H1 (cell line): Measurements from ENCODE around the gene CIAO3. TPM values are rescaled to one million over a fixed set of nuclear protein-coding genes. Genes with fewer than 3 reads are reported as not detected.

Experiments used
- CHD1 ChIP-seq: IDR thresholded peaks from 2 replicates; pipeline ENCODE4 v1.6.1; 2012; ENCODE audit warnings: low read depth, low read length, improper control_type of control experiment
- GABPA ChIP-seq: IDR thresholded peaks from 2 replicates; pipeline ENCODE4 v1.6.1; 2011; ENCODE audit warnings: mild to moderate bottlenecking, low read length, moderate library complexity, borderline replicate concordance; ENCODE audit not compliant: insufficient read depth
- KDM5A ChIP-seq: fragments of 200-600 bp; IDR thresholded peaks from 2 replicates; pipeline ENCODE4 v1.7.1; 2012; ENCODE audit warnings: mild to moderate bottlenecking, low read length, inconsistent platforms, mixed read lengths
- NRF1 ChIP-seq: IDR thresholded peaks from 2 replicates; pipeline ENCODE4 v1.6.1; 2011; ENCODE audit warnings: mild to moderate bottlenecking, low read depth, low read length, improper control_type of control experiment
- PHF8 ChIP-seq: fragments of 200-600 bp; sonication (generic); conservative IDR thresholded peaks from 2 replicates; pipeline ENCODE4 v1.7.1; 2012; ENCODE audit warnings: low read depth, mild to moderate bottlenecking, inconsistent platforms, low read length, moderate library complexity
- RAD21 ChIP-seq, 2 experiments: IDR thresholded peaks in 1 of 2; conservative IDR thresholded peaks in 1 of 2; 2 replicates each; pipeline ENCODE4 v1.6.1; 2011; ENCODE audit warnings: low read depth in 2 of 2, low read length in 2 of 2, improper control_type of control experiment in 1 of 2, inconsistent platforms in 1 of 2, mild to moderate bottlenecking in 1 of 2, moderate library complexity in 1 of 2
- TAF1 ChIP-seq: IDR thresholded peaks from 2 replicates; pipeline ENCODE4 v1.6.1; 2011; ENCODE audit warnings: mild to moderate bottlenecking, low read depth, low read length
- polyA plus RNA-seq, 7 experiments: library from polyadenylated mRNA; depleted of rRNA in 3 of 7; stranded (reverse) in 5 of 7; unstranded in 2 of 7; fragments of >200 nt in 5 of 7; fragments of 200-250 nt in 2 of 7; gene quantifications; 1 replicate in 5 of 7; 2 replicates in 1 of 7; 4 replicates in 1 of 7; pipeline versions ENCODE4 v1.2.1 to v1.2.3, GENCODE V29; 2011 to 2013; ENCODE audit warnings: missing spikeins in 2 of 7, mixed read lengths in 2 of 7
- total RNA-seq: library from RNA; stranded (reverse); fragmentation: NEBNext Ultra II Directional; extraction: Animal tissue kit (Norgen Biotek cat#: 25700); gene quantifications from 2 replicates; pipeline ENCODE4 v1.2.1, GENCODE V29; 2021

CIAO3 gene
- total and polyA plus RNA-seq, 2 of the 8 experiments (the other 6 are each of a cell fraction or from before 2014, with no cell fraction given) = 20.0 to 20.4 TPM

DNA sequence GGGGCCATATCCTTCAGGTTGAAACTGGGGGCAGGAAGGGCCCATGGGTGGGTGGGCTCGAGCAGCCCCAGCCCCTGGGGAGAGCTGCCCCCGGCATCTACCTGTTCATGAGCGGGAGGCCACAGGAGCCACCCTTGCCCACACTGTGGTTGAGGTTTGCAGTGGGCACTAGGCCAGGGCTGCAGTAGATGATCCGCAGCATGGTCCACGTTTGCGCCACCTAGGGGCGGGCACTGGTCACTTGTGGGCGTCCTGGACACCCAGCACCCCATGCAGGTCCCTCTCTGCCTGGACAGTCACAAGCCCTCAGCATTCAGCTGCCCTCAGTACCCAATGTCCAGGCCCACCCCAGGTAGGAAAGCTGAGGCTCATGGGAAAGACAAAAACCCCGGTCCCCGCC is 54.8 kb downstream of the CIAO3 start (continued):
- no peak for TF ChIP-seq NRF1
- TF ChIP-seq KDM5A = no peak
- TF ChIP-seq GABPA = peak; percentile 46; the same call in 1 of the 2 replicates
- no peak for TF ChIP-seq PHF8
- peak in 1 of 2 experiments; percentile 34; a peak in 1 of 4 replicates for TF ChIP-seq RAD21 (IDR thresholded peaks at IDR 0.05 in 1 of 2, conservative IDR thresholded peaks at IDR 0.05 in 1 of 2; ENCODE audit: low read depth in 2 of 2, low read length in 2 of 2)
- no peak for TF ChIP-seq CHD1
- no peak for TF ChIP-seq TAF1
